ENCODE results near the gene MEDAG. TPM values are rescaled to one million over a fixed set of nuclear protein-coding genes. Genes with fewer than 3 reads are reported as not detected.

Gene MEDAG
- total and polyA plus RNA-seq, 2 donors (not counting 1 experiment from before 2014, with no cell fraction given) = 0.12 TPM; not detected in 1

- ATAC-seq (ENCODE audit: low read depth) (no peak), DNase-seq (no peak)
- H3K4me1 Mint-ChIP-seq = peaks cover 5% of the 10 kb centered on the region
- intact Hi-C loops (cut with micrococcal nuclease) = no loop called here
- POLR2A ChIA-PET = no interaction called here
- H3K9me3 Mint-ChIP-seq (ENCODE audit: insufficient read depth) = no peaks in the 10 kb centered on the region
- no peak overlapping the region for H3K27ac Mint-ChIP-seq
- Histone ChIP-seq H3K27ac (ENCODE audit: low read length in 2 of 2) (no peak overlapping the region), H3K9ac (ENCODE audit: low read length) (no peak overlapping the region), H3K4me3 (ENCODE audit: control extremely low read depth in 1 of 5, extremely low read depth in 1 of 5, insufficient read depth in 1 of 5, low read depth in 2 of 5, low read length in 4 of 5) (no peak overlapping the region), H4K20me1 (ENCODE audit: control insufficient read depth, insufficient read depth, low read length, poor library complexity, severe bottlenecking) (no peaks in the 10 kb centered on the region), H2AFZ (ENCODE audit: insufficient read depth, low read depth, low read length, poor library complexity, severe bottlenecking) (no peak overlapping the region), H3K9me3 (ENCODE audit: control extremely low read depth in 1 of 3, control insufficient read depth in 2 of 3, insufficient read depth in 1 of 3, low read length in 2 of 3) (peaks cover 0 to 1% (median 0%) of the 10 kb centered on the region in 3 donors), H3K4me1 (ENCODE audit: control insufficient read depth in 2 of 2, insufficient read depth in 2 of 2, low read length in 2 of 2) (no peaks in the 10 kb centered on the region), H3K79me2 (ENCODE audit: control insufficient read depth, insufficient read depth, low read length) (no peaks in the 10 kb centered on the region), H3K4me2 (replicated peaks; ENCODE audit: low read depth, low read length, poor library complexity, severe bottlenecking) (no peak overlapping the region), H3K36me3 (replicated peaks in 1 of 2; ENCODE audit: control extremely low read depth in 1 of 2, control insufficient read depth in 1 of 2, extremely low read depth in 1 of 2, insufficient read depth in 2 of 2, low read length in 1 of 2) (no peaks in the 10 kb centered on the region), H3K27me3 (replicated peaks in 1 of 4; ENCODE audit: control extremely low read depth in 1 of 4, control insufficient read depth in 3 of 4, insufficient read depth in 4 of 4, low read length in 3 of 4) (peaks cover 0 to 38% (median 17%) of the 10 kb centered on the region in 4 experiments)
- WGBS (ENCODE audit: insufficient coverage) = 100% methylated on average over 3 of the region's 5 CpGs
- CTCF ChIA-PET = interaction anchor here (0.7 kb wide), 1 partner anchor 9 kb away, joined by 3 read pairs; no protein-coding TSS in a partner anchor
- H3K27me3 Mint-ChIP-seq = peaks cover 59% of the 10 kb centered on the region
- H3K4me3 Mint-ChIP-seq = no peak overlapping the region
- TF ChIP-seq EZH2 (IDR thresholded peaks at IDR 0.05; ENCODE audit: borderline replicate concordance, insufficient read depth, low read depth, low read length, poor library complexity, severe bottlenecking) (no peak), CTCF (IDR thresholded peaks at IDR 0.05) (no peak)
Observed at GRCh38 chr13:30900952-30901749, 4.9 kb upstream of the MEDAG start.

GRCh38 chr13:30904043-30904442, 2.0 kb upstream of the MEDAG start:
- H3K27me3 Mint-ChIP-seq = peaks cover 62% of the 10 kb centered on the region
- WGBS (ENCODE audit: insufficient coverage) = 100% methylated on average over 1 of the region's 1 CpG
- H3K9me3 Mint-ChIP-seq (ENCODE audit: insufficient read depth) = no peaks in the 10 kb centered on the region
- peaks cover 0 to 49% (median 20%) of the 10 kb centered on the region in 4 experiments for H3K27me3 ChIP-seq (replicated peaks in 1 of 4; ENCODE audit: control extremely low read depth in 1 of 4, control insufficient read depth in 3 of 4, insufficient read depth in 4 of 4, low read length in 3 of 4)
- ChIA-PET POLR2A (no interaction called here), CTCF (interaction anchor here (1.7 kb wide), 1 partner anchor 38 kb away, joined by 4 read pairs; no protein-coding TSS in a partner anchor)
- no peak overlapping the region for H3K27ac Mint-ChIP-seq
- TF ChIP-seq CTCF (IDR thresholded peaks at IDR 0.05) (no peak), EZH2 (IDR thresholded peaks at IDR 0.05; ENCODE audit: borderline replicate concordance, insufficient read depth, low read depth, low read length, poor library complexity, severe bottlenecking) (no peak)
- no peak overlapping the region for H3K4me3 ChIP-seq (ENCODE audit: control extremely low read depth in 1 of 5, extremely low read depth in 1 of 5, insufficient read depth in 1 of 5, low read depth in 2 of 5, low read length in 4 of 5)
- H3K36me3 ChIP-seq (replicated peaks in 1 of 2; ENCODE audit: control extremely low read depth in 1 of 2, control insufficient read depth in 1 of 2, extremely low read depth in 1 of 2, insufficient read depth in 2 of 2, low read length in 1 of 2) = no peaks in the 10 kb centered on the region
- H3K27ac ChIP-seq (ENCODE audit: low read length in 2 of 2) = no peak overlapping the region
- no peak overlapping the region for H3K4me3 Mint-ChIP-seq
- H3K9me3 ChIP-seq (ENCODE audit: control extremely low read depth in 1 of 3, control insufficient read depth in 2 of 3, insufficient read depth in 1 of 3, low read length in 2 of 3) = peaks cover 0 to 4% (median 1%) of the 10 kb centered on the region in 3 donors
- H2AFZ ChIP-seq (ENCODE audit: insufficient read depth, low read depth, low read length, poor library complexity, severe bottlenecking) = no peak overlapping the region
- peaks cover 15% of the 10 kb centered on the region for H3K4me1 Mint-ChIP-seq
- intact Hi-C loops (cut with micrococcal nuclease) = no loop called here
- no peak overlapping the region for H3K4me2 ChIP-seq (replicated peaks; ENCODE audit: low read depth, low read length, poor library complexity, severe bottlenecking)
- H3K4me1 ChIP-seq (ENCODE audit: control insufficient read depth in 2 of 2, insufficient read depth in 2 of 2, low read length in 2 of 2) = no peaks in the 10 kb centered on the region
- no peak overlapping the region for H3K9ac ChIP-seq (ENCODE audit: low read length)
- ATAC-seq (ENCODE audit: low read depth) (no peak), DNase-seq (no peak)
- H4K20me1 ChIP-seq (ENCODE audit: control insufficient read depth, insufficient read depth, low read length, poor library complexity, severe bottlenecking) = no peaks in the 10 kb centered on the region
- H3K79me2 ChIP-seq (ENCODE audit: control insufficient read depth, insufficient read depth, low read length) = no peaks in the 10 kb centered on the region
